ENCODE results near the gene HECTD1. TPM values are rescaled to one million over a fixed set of nuclear protein-coding genes. Genes with fewer than 3 reads are reported as not detected.
"Not testable (repeated sequence)": the region's sequence is repeated elsewhere in the genome, so short reads cannot be mapped to it uniquely, and the experiment has no call there.

Gene HECTD1
- total RNA-seq, 1 donor from 2014 or later, result 193 TPM

DNA sequence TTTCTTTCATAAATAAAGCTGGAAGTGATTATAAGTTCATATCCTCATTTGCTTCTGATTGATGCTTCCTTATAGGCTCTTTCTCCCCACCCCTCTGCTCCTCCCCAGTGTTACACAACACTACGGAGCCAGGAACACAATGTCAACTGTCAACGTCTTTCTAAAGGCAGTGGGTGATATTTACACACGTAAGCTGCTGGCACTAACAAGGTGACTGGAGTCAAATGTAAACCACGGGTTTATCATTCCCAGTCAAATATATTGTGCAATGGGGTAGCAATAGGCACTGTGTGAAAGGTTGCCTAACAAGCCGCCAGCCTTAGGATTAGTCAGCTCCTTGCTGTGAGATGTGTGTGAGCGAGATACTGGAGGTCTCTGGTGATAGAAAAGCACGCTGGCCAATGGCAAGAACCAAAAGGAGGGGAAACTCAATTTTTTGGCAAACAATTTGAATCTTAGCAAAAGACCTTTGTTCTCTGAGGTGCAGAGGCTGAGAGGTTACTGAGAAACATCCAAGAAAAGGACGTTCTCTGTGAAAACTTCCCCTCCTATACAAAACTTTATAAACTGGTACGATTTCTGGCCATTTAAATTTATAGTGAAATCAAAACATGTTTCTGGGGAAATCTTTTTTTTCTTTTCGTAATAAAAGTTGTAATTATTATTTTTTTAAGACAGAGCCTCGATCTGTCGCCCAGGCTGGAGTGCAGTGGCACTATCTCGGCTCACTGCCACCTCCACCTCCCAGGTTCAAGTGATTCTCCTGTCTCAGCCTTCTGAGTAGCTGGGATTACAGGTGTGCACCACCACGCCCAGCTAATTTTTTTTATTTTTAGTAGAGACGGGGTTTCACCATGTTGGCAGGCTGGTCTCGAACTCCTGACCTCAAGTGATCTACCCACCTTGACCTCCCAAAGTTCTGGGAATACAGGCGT, 22.3 kb upstream of the HECTD1 start:
- DNase-seq (ENCODE audit: low spot score) (peak; percentile 68), ATAC-seq (peak; percentile 99)
- intact Hi-C loops (cut with DNase I), result no loop called here

DNA sequence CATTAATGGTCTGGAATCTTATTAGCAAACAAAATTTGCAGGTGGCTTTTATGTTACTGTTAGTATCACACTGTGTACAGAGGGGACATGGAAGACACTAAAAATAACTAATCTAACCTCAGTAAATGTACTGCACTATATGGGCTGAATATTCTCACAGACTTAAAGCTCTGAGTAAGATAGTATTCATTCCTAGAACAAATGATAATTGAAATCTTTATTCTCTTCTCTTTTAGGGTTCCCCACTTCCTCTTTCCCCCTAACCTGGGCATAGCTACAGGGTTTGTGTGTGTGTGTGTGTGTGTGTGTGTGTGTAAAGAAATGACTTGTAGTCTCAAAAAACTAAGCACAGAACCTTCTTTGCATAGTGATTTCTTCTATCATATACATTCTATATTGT, 21.4 kb upstream of the HECTD1 start:
- ATAC-seq (no peak), DNase-seq (ENCODE audit: low spot score) (no peak)
- intact Hi-C loops (cut with DNase I), result no loop called here

DNA sequence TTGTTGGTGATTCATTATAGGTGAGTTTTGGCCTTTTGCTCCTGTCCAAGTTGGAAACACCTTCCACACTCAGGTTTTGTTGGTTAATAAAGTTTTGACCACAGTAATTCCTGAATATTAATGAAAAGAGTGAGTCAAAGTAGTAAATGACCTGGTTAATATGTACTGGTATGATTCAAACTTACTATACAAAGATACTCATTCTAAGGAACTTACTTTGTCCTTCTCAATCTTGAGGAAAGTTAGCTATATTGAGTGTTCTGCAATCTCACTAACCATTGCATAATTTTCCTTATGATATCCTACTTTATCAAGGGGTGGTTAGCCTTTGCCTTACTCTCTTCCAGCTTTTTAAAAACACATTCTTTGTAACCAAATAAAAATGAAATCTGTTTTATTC, 20.9 kb upstream of the HECTD1 start:
- DNase-seq (ENCODE audit: low spot score) (no peak), ATAC-seq (no peak)
- intact Hi-C loops (cut with DNase I), result no loop called here

DNA sequence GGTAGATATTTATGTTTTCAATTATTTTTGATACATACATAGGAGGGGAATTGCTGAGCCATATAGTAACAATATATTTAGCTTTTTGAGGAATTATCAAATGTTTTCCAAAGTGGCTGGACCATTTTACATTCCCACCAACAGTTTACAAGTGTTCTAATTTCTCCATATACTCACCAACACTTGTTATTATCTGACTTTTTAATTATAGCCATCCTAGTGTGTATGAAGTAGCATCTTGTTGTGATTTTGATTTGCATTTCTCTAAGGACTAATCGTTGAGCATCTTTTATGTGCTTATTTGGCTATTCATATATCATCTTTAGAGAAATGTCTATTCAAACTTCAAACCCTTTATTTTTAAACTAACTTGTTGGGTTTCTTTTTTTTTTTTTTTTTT, 17.2 kb upstream of the HECTD1 start:
- intact Hi-C loops (cut with DNase I), result no loop called here
- ATAC-seq, result no peak
- DNase-seq (ENCODE audit: low spot score), result no peak

DNA sequence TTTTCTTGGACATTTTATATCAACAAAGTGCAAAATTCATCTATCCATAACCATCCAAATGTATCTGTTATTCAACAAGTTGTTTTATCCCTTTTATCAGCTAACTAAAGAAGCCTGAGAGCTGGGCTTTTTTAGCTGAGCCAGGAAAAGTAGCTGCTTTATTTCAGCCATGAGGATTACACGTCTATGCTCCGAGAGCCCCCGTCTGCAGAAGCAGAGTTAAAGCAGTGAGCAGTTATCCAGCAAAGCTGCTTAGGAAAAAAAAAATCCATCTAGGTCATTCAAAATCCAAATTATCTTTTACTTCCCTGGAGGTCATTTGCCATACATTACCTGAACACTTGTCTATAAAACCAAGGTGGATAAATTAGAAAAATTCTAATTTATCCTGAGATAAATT, 15.7 kb upstream of the HECTD1 start:
- DNase-seq (ENCODE audit: low spot score) (no peak), ATAC-seq (no peak)
- intact Hi-C loops (cut with DNase I), result no loop called here

DNA sequence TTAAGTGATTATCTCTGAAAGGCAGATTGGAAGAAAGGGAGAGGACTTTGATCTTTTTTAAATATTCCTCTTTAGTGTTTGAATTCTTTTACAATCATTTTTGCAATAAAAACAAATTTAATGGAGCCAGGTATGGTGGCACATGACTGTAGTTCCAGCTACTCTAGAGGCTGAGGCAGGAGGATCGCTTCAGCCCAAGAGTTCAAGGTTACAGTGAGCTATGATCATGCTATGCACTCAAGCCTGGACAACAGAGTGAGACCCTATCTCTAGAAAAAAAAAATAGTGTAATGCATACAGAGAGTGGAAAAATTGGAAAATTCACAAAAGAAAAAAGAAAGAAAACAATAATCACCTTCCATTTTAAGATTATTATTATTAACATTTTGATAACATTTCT, 15.2 kb upstream of the HECTD1 start:
- intact Hi-C loops (cut with DNase I), result no loop called here
- DNase-seq (ENCODE audit: low spot score), result no peak
- no peak for ATAC-seq

DNA sequence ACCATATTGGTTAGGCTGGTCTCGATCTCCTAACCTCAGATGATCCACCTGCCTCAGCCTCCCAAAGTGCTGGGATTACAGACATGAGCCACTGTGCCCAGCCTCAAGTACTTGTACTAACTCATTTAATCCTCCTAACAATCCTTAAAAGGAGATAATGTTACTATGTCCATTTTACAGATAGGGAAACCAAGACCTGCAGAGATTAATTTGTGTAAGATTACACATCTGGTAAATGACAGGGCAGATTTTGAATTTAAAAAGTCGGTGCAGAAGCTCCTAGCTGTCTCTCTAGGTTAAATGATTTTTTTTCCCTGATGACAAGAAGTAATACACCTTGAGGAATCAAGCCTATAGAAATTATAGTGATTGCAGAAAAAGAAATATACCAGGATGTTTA, 13.7 kb upstream of the HECTD1 start:
- ATAC-seq, result no peak
- no peak for DNase-seq (ENCODE audit: low spot score)
- intact Hi-C loops (cut with DNase I), result no loop called here

DNA sequence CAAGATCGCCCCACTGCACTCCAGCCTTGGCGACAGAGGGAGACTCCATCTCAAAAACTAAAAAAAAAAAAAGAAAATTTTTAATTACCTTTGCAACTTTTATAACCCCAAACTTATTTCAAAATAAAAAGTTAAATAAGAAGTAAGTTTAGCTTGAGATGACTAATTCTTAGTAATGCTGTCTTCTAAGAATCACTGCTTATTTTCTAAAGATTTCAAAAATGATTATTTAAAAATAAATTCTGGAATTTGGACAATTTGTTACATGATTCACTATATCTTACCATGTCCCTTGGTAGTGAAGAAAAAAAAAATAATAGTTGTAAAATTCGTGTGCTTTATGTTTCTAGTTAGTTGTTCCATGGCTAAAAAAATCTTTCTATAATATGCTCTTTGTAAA, 11.6 kb upstream of the HECTD1 start:
- no peak for ATAC-seq
- intact Hi-C loops (cut with DNase I), result no loop called here
- no peak for DNase-seq (ENCODE audit: low spot score)

DNA sequence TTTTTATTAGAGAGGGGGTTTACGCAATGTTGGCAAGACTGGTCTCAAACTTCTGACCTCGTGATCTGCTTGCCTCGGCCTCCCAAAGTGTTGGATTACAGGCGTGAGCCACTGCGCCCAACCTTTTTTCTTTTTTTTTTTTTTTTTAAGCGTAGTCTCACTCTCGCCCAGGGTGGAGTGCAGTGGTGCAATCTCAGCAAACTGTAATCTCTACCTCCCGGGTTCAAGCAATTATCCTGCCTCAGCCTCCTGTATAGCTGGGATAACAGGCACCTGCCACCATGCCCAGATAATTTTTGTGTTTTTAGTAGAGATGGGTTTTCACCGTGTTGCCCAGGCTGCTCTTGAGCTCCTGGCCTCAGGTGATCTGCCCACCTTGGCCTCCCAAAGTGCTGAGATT, 8.8 kb upstream of the HECTD1 start:
- DNase-seq (ENCODE audit: low spot score) (no peak), ATAC-seq (no peak)
- intact Hi-C loops (cut with DNase I), result no loop called here

DNA sequence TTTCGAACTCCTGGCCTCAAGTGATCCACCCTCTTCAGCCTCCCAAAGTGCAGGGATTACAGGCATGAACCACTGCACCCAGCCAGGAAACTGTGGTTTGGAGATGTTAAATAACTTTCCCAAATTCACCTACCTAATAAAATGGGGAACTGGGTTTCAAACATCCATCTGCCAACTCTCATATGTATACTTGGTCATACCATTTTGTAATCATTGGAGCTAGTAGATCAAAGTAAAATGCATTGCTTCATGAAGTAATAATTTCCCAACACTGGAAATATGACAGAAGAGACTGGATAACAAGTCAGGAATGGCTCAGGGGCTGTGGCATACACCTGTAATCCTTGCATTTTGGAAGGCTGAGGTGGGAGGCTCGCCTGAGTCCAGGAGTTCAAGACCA, 5.3 kb upstream of the HECTD1 start:
- DNase-seq (ENCODE audit: low spot score), result no peak
- intact Hi-C loops (cut with DNase I), result no loop called here
- no peak for ATAC-seq

DNA sequence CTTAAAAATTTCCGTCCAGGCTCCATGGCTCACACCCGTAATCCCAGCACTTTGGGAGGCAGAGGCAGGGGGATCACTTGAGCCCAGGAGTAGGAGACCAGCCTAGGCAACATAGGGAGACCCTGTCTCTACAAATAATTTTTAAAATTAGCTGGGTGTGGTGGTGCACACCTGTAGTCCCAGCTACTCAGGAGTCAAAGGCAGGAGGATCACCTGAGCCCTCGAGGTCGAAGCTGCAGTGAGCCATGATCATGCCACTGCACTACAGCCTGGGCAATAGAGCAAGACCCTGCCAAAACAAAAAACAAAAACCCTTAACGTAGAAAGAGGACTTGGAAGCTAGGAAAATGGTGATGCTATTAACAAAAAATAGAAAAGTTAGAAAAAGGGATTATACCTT, 2.0 kb upstream of the HECTD1 start:
- DNase-seq (ENCODE audit: low spot score) (no peak), ATAC-seq (no peak)
- intact Hi-C loops (cut with DNase I), result no loop called here

DNA sequence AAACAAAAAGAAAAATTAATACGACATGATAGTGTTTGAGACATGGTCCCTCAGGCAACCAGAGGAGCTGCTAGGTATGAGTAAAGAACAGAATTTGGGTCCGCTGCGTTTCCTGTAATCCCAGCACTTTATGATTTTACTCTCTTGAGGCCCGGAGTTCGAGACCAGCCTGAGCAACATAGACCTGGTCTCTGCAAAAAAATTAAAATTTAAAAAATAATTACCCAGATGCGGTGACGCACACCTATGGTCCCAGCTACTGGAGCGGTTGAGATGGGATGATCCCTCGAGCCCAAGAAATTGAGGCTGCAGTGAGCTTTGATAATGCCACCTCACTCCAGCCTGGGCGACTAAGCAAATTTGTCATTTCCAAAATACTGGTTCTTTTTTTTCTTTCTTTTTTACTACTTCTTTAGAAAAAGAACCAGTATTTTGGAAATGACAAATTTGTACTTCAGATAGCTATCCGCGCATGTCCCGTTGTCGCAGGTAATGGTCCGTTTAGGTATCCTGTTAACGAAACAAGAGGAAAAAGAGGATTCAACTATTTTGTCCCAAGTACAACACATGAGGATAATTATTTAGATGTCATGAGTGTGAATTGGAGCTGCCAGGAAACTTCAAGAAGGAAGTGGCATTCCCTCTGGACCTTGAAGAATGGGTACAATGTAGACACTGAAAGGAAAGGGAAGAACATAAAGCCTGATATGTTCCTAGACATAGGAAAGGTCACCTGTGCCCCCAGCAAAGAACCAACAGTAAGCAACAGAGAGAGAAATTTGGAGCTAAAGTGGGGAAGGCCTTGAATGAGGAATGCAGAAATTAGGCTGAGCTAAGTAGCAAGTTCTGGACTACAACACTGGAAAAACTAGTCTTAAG, 1.2 kb upstream of the HECTD1 start:
- no peak for DNase-seq (ENCODE audit: low spot score)
- peak; percentile 1 for ATAC-seq
- intact Hi-C loops (cut with DNase I), result no loop called here

DNA sequence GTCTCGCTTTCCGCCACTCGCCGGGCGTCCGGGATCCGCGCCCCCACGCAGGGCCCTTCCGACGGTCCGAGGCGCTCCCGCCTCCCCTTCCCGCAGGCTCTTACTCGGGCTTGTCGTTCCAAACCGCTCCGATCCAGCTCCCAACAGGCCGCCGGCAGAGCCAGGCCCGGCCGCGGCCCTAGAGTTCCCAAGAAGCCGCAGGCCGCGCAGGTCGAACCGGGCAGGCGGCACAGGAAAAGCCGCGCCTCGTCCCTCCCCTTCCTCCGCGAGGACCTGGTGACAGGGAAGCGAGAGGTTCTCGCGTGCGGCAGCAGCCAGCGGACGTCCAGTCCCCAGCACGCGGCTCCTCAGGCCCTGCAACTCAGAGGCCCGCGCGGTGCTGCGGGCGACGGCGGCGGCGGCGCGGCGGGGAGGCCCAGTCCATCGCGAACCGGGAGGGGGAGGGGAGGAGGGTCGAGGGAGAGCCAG, 272 bp downstream of the HECTD1 start:
- DNase-seq (ENCODE audit: low spot score), result no peak
- intact Hi-C loops (cut with DNase I), result no loop called here
- no peak for ATAC-seq

DNA sequence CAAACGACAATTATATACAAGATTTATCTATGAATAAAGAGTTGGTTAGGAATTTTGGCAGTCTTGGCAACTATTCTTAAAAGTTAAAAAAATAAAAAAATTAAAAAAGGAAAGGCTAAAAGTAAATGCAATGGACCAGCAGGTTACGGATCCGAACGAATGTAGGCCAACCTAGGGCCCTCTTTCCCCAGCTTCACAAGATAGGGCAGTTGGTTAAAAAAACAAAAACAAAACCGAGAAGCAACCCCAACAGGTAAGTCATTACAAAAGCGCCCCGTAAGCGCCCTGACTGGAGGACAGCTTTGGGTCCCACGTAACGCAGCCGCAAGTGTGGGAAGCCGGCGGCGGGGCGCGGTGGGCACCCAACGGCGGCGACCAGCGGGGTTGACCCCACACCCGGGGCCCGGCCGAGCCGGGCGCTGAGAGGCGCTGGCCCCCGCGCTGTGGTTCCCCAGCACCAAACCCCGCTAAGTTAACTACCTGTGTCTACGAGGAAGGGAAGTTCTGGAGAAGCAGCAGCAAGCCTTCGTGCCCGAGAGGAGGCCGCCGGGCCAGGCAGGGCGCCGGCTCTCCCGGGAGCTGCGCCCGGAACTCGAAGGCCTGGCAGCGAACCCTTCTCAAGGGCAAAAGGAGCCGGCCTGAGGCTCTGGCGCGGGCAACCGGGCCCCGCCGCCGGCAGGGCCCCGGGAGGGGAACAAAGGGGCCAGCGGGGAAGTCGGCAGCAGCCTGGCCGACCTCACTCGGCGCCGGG, 882 bp downstream of the HECTD1 start:
- intact Hi-C loops (cut with DNase I), result no loop called here

DNA sequence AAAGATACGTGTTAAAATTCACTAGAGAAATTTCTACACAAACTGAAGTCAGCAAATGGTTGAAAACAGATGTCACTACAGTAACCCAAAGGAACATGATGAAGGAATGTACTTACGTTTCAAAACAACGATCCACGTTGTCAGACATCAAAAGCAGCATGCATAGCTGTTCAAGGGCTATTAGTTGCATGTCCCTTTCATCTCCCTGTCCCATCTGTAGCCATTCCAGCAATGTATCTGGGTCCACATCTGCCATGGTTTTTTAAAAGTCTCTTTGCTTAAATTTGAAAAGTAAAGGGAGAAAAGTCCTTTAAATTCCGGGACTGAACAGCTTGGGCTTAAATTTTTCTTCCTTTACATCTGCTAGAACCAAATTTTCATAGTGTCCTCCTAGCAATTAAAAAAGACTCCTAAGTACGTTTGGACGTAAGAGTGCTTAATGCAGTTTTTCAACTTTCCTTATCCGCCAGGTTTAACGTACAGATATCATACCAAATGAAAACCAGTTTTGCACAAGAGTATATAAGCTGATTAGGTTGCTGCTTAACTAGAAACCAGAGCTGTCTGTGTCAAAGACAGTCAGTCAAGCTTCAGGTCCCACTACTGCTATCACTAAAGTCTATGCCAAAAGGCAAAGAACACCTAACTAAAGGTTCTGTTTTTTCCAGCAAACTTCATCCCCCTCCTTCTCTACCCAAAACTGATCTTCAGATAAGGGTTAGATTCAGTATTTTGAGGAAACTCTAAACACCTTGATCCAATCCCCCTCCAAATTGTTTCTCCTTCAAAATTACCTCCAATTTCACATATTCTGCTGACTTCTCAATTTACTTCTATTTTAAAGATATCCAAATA, 1.7 kb downstream of the HECTD1 start:
- no peak for DNase-seq (ENCODE audit: low spot score)
- intact Hi-C loops (cut with DNase I), result no loop called here
- ATAC-seq, result no peak

More for the DNA sequence above, 882 bp downstream of the HECTD1 start:
- peak; percentile 2 for ATAC-seq
- DNase-seq (ENCODE audit: low spot score), result peak; percentile 64

DNA sequence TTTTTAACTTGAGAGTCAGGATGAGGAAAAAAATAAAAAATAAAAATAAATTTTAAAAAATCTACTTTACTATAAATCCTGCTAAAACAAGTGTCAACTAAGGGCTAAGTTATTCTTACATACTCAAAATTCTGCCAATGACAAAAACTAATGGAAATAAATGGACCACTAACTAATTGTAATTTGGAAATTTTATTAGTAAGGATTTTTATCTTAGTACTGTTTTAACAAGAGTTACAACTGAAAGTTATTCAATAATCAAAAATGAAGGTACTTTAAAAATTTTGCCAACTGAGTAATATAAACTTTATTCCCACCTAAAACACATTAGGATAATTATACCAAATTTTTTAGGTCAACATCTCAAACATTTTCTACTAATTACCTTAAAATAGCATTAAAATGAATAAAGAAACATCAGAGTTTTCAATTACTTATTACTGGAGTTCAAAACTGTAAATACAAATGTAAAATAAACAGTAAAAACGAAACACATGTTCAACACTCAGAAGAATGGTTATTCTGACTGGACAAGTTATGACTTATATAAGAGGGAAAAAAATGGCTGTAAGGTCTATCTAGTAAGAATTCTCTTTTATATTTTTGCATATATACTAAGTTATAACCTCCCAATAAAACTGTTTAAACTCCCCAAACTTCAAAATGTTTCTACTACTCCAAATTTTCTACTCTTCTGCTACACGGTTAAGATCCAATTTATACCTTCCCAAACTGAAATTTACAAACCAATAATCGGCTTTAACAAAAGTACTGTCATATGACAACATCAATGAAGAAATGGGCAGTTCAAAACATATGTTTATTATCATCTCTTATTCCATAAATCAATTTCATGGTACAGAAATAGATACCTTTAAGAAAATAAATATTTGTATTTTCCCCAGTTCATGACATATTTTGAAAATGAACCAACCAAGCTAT, 2.7 kb downstream of the HECTD1 start:
- intact Hi-C loops (cut with DNase I), result no loop called here
- no peak for ATAC-seq
- no peak for DNase-seq (ENCODE audit: low spot score)

DNA sequence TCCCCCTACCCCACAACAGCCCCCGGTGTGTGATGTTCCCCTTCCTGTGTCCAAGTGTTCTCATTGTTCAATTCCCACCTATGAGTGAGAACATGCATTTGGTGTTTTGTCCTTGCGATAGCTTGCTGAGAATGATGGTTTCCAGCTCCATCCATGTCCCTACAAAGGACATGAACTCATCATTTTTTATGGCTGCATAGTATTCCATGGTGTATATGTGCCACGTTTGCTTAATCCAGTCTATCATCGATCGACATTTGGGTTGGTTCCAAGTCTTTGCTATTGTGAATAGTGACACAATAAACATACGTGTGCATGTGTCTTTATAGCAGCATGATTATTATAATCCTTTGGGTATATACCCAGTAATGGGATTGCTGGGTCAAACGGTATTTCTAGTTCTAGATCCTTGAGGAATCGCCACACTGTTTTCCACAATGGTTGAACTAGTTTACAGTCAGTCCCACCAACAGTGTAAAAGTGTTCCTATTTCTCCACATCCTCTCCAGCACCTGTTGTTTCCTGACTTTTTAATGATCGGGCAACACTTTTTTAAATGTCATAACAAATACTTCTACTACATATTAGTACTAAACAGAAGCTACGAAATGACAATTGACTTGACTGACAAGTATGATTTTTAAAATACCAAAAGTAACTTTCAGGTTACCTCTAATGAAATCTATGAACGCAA, 3.5 kb downstream of the HECTD1 start:
- intact Hi-C loops (cut with DNase I); DNase-seq (ENCODE audit: low spot score); ATAC-seq: not testable (repeated sequence)
